ENCODE data around the gene CSNK2A1. TPM values are rescaled to one million over a fixed set of nuclear protein-coding genes. Genes with fewer than 3 reads are reported as not detected.
A peak's percentile ranks its signal among the peaks of the same experiment; 100 is the strongest.

The CSNK2A1 gene
- total and polyA plus RNA-seq, 2 donors (not counting 1 experiment from before 2014, with no cell fraction given), result 28.3 to 125 TPM

- Histone ChIP-seq H4K20me1 (ENCODE audit: control insufficient read depth, insufficient read depth, low read length, poor library complexity, severe bottlenecking) (no peaks in the 10 kb centered on the region), H3K4me1 (ENCODE audit: control insufficient read depth in 2 of 2, insufficient read depth in 2 of 2, low read length in 2 of 2) (peaks cover 32 to 45% of the 10 kb centered on the region in 2 donors), H3K9me3 (ENCODE audit: control extremely low read depth in 1 of 3, control insufficient read depth in 2 of 3, insufficient read depth in 1 of 3, low read length in 2 of 3) (no peaks in the 10 kb centered on the region), H3K4me3 (ENCODE audit: control extremely low read depth in 1 of 5, extremely low read depth in 1 of 5, insufficient read depth in 1 of 5, low read depth in 2 of 5, low read length in 4 of 5) (peak overlapping the region; percentile 1 to 45 (median 39)), H3K79me2 (ENCODE audit: control insufficient read depth, insufficient read depth, low read length) (peaks cover 3% of the 10 kb centered on the region), H3K36me3 (replicated peaks in 1 of 2; ENCODE audit: control extremely low read depth in 1 of 2, control insufficient read depth in 1 of 2, extremely low read depth in 1 of 2, insufficient read depth in 2 of 2, low read length in 1 of 2) (peaks cover 3 to 50% of the 10 kb centered on the region in 2 experiments), H3K9ac (ENCODE audit: low read length) (peak overlapping the region; percentile 51), H3K27me3 (replicated peaks in 1 of 4; ENCODE audit: control extremely low read depth in 1 of 4, control insufficient read depth in 3 of 4, insufficient read depth in 4 of 4, low read length in 3 of 4) (no peaks in the 10 kb centered on the region), H3K4me2 (replicated peaks; ENCODE audit: low read depth, low read length, poor library complexity, severe bottlenecking) (peak overlapping the region; percentile 72), H2AFZ (ENCODE audit: insufficient read depth, low read depth, low read length, poor library complexity, severe bottlenecking) (peak overlapping the region; percentile 63), H3K27ac (ENCODE audit: low read length in 2 of 2) (peak overlapping the region; percentile 8 to 74)
- Mint-ChIP-seq H3K27ac (peak overlapping the region; percentile 88), H3K4me3 (peak overlapping the region; percentile 83), H3K4me1 (peaks cover 60% of the 10 kb centered on the region), H3K27me3 (no peaks in the 10 kb centered on the region), H3K9me3 (ENCODE audit: insufficient read depth) (no peaks in the 10 kb centered on the region)
- ChIA-PET CTCF (interaction anchor here (1.6 to 2.3 kb wide), 2 partner anchors 24 to 39 kb away, joined by 3 to 5 read pairs; partner anchors contain the start of gene TBC1D20), POLR2A (no interaction called here)
- TF ChIP-seq EZH2 (IDR thresholded peaks at IDR 0.05; ENCODE audit: borderline replicate concordance, insufficient read depth, low read depth, low read length, poor library complexity, severe bottlenecking), result no peak
- TF ChIP-seq, protein P1, sequence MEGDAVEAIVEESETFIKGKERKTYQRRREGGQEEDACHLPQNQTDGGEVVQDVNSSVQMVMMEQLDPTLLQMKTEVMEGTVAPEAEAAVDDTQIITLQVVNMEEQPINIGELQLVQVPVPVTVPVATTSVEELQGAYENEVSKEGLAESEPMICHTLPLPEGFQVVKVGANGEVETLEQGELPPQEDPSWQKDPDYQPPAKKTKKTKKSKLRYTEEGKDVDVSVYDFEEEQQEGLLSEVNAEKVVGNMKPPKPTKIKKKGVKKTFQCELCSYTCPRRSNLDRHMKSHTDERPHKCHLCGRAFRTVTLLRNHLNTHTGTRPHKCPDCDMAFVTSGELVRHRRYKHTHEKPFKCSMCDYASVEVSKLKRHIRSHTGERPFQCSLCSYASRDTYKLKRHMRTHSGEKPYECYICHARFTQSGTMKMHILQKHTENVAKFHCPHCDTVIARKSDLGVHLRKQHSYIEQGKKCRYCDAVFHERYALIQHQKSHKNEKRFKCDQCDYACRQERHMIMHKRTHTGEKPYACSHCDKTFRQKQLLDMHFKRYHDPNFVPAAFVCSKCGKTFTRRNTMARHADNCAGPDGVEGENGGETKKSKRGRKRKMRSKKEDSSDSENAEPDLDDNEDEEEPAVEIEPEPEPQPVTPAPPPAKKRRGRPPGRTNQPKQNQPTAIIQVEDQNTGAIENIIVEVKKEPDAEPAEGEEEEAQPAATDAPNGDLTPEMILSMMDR (IDR thresholded peaks at IDR 0.05), result no peak
- DNase-seq (no peak), ATAC-seq (ENCODE audit: low read depth) (no peak)
- intact Hi-C loops (cut with micrococcal nuclease), result no loop called here
- WGBS (ENCODE audit: insufficient coverage), result 52% methylated on average over 3 of the region's 6 CpGs
These were observed 105.7 kb downstream of the CSNK2A1 start for GRCh38 chr20:437787-438486.

- Mint-ChIP-seq H3K27ac (no peak overlapping the region), H3K4me1 (peaks cover 64% of the 10 kb centered on the region), H3K27me3 (no peaks in the 10 kb centered on the region), H3K4me3 (no peak overlapping the region), H3K9me3 (ENCODE audit: insufficient read depth) (no peaks in the 10 kb centered on the region)
- Histone ChIP-seq H3K4me1 (ENCODE audit: control insufficient read depth in 2 of 2, insufficient read depth in 2 of 2, low read length in 2 of 2) (peaks cover 32 to 49% of the 10 kb centered on the region in 2 donors), H2AFZ (ENCODE audit: insufficient read depth, low read depth, low read length, poor library complexity, severe bottlenecking) (no peak overlapping the region), H3K4me3 (ENCODE audit: control extremely low read depth in 1 of 5, extremely low read depth in 1 of 5, insufficient read depth in 1 of 5, low read depth in 2 of 5, low read length in 4 of 5) (no peak overlapping the region), H3K27me3 (replicated peaks in 1 of 4; ENCODE audit: control extremely low read depth in 1 of 4, control insufficient read depth in 3 of 4, insufficient read depth in 4 of 4, low read length in 3 of 4) (no peaks in the 10 kb centered on the region), H3K9ac (ENCODE audit: low read length) (no peak overlapping the region), H3K4me2 (replicated peaks; ENCODE audit: low read depth, low read length, poor library complexity, severe bottlenecking) (no peak overlapping the region), H4K20me1 (ENCODE audit: control insufficient read depth, insufficient read depth, low read length, poor library complexity, severe bottlenecking) (no peaks in the 10 kb centered on the region), H3K9me3 (ENCODE audit: control extremely low read depth in 1 of 3, control insufficient read depth in 2 of 3, insufficient read depth in 1 of 3, low read length in 2 of 3) (no peaks in the 10 kb centered on the region), H3K36me3 (replicated peaks in 1 of 2; ENCODE audit: control extremely low read depth in 1 of 2, control insufficient read depth in 1 of 2, extremely low read depth in 1 of 2, insufficient read depth in 2 of 2, low read length in 1 of 2) (peaks cover 1 to 42% of the 10 kb centered on the region in 2 experiments), H3K27ac (ENCODE audit: low read length in 2 of 2) (no peak overlapping the region), H3K79me2 (ENCODE audit: control insufficient read depth, insufficient read depth, low read length) (peaks cover 3% of the 10 kb centered on the region)
- CTCF ChIA-PET, result no interaction called here
- WGBS (ENCODE audit: insufficient coverage), result 100% methylated on average over 1 of the region's 5 CpGs
- POLR2A ChIA-PET, result no interaction called here
- intact Hi-C loops (cut with micrococcal nuclease), result no loop called here
- no peak for TF ChIP-seq EZH2 (IDR thresholded peaks at IDR 0.05; ENCODE audit: borderline replicate concordance, insufficient read depth, low read depth, low read length, poor library complexity, severe bottlenecking)
- TF ChIP-seq, protein P1 (IDR thresholded peaks at IDR 0.05), result no peak
- ATAC-seq (ENCODE audit: low read depth) (no peak), DNase-seq (no peak)
These were observed 107.1 kb downstream of the CSNK2A1 start for GRCh38 chr20:436476-436875.
